H1 (cell line): ENCODE results near the gene PPARA. TPM values are rescaled to one million over a fixed set of nuclear protein-coding genes. Genes with fewer than 3 reads are reported as not detected.

Experiments used
- CHD7 ChIP-seq: fragments of 300-600 bp; sonication (generic); IDR thresholded peaks from 2 replicates; pipeline ENCODE4 v1.7.1; 2012; ENCODE audit warnings: low read length, moderate library complexity, mild to moderate bottlenecking, inconsistent platforms; ENCODE audit not compliant: insufficient replicate concordance
- EGR1 ChIP-seq: IDR thresholded peaks from 2 replicates; pipeline ENCODE4 v1.6.1; 2011; ENCODE audit warnings: low read depth, low read length, borderline replicate concordance
- JUN ChIP-seq: IDR thresholded peaks from 2 replicates; pipeline ENCODE4 v1.6.1; 2011; ENCODE audit warnings: low read depth, mild to moderate bottlenecking, improper control_type of control experiment, low read length
- polyA plus RNA-seq, 7 experiments: library from polyadenylated mRNA; depleted of rRNA in 3 of 7; stranded (reverse) in 5 of 7; unstranded in 2 of 7; fragments of >200 nt in 5 of 7; fragments of 200-250 nt in 2 of 7; gene quantifications; 1 replicate in 5 of 7; 2 replicates in 1 of 7; 4 replicates in 1 of 7; pipeline versions ENCODE4 v1.2.1 to v1.2.3, GENCODE V29; 2011 to 2013; ENCODE audit warnings: missing spikeins in 2 of 7, mixed read lengths in 2 of 7
- total RNA-seq: library from RNA; stranded (reverse); fragmentation: NEBNext Ultra II Directional; extraction: Animal tissue kit (Norgen Biotek cat#: 25700); gene quantifications from 2 replicates; pipeline ENCODE4 v1.2.1, GENCODE V29; 2021

PPARA gene
- total and polyA plus RNA-seq, 2 of the 8 experiments (the other 6 are each of a cell fraction or from before 2014, with no cell fraction given): 3.1 to 8.2 TPM

GRCh38 chr22:46209262-46209661 is 58.9 kb downstream of the PPARA start (continued):
- TF ChIP-seq CHD7: no peak
- TF ChIP-seq EGR1: no peak
- TF ChIP-seq JUN: no peak
